K562 (cell line): ENCODE data around the gene TXNRD2. TPM values are rescaled to one million over a fixed set of nuclear protein-coding genes. Genes with fewer than 3 reads are reported as not detected.

Experiments
- ARID3A ChIP-seq: IDR thresholded peaks from 2 replicates; pipeline ENCODE4 v1.6.1; 2012; ENCODE audit warnings: low read depth, low read length, improper control_type of control experiment, borderline replicate concordance
- BACH1 ChIP-seq: fragments of 200-800 bp; sonication (Bioruptor generic); IDR thresholded peaks from 2 replicates; pipeline ENCODE4 v1.6.1; 2016; ENCODE audit warnings: missing genetic modification characterization, missing compliant biosample characterization
- CBFA2T2 ChIP-seq: fragments of 450-650 bp; conservative IDR thresholded peaks from 2 replicates; pipeline ENCODE4 v1.6.1; 2017; ENCODE audit warnings: mild to moderate bottlenecking
- ELF4 ChIP-seq: fragments of 450-650 bp; formaldehyde crosslinking; IDR thresholded peaks from 2 replicates; pipeline ENCODE4 v1.4.0; 2022; ENCODE audit warnings: missing genetic modification characterization
- FOXK1 ChIP-seq: sonication (generic); formaldehyde crosslinking; IDR thresholded peaks from 2 replicates; pipeline ENCODE4 v1.8.0; 2022; ENCODE audit warnings: missing genetic modification reagents, mild to moderate bottlenecking, borderline replicate concordance
- GATA2 ChIP-seq: sonication (generic); formaldehyde crosslinking; IDR thresholded peaks from 2 replicates; pipeline ENCODE4 v1.4.0; 2020; ENCODE audit warnings: mild to moderate bottlenecking, missing genetic modification reagents
- HMG20B ChIP-seq: fragments of 250-450 bp; sonication (Bioruptor Pico); IDR thresholded peaks from 2 replicates; pipeline ENCODE4 v1.5.0; 2021; ENCODE audit warnings: mild to moderate bottlenecking
- NCOA1 ChIP-seq: fragments of 450-650 bp; IDR thresholded peaks from 2 replicates; pipeline ENCODE4 v1.6.1; 2016; ENCODE audit warnings: low read depth
- NFE2L1 ChIP-seq: fragments of 450-650 bp; IDR thresholded peaks from 2 replicates; pipeline ENCODE4 v1.6.1; 2016; ENCODE audit warnings: missing genetic modification characterization, low read depth, mild to moderate bottlenecking, missing compliant biosample characterization, moderate library complexity, borderline replicate concordance
- NKRF ChIP-seq: fragments of 450-650 bp; IDR thresholded peaks from 2 replicates; pipeline ENCODE4 v1.6.1; 2016; ENCODE audit warnings: borderline replicate concordance
- PKNOX1 ChIP-seq: fragments of 450-650 bp; IDR thresholded peaks from 2 replicates; pipeline ENCODE4 v1.6.1; 2016
- PRPF4 ChIP-seq: fragments of 200-400 bp; formaldehyde crosslinking; IDR thresholded peaks from one replicate; pipeline ENCODE4 v1.6.1; 2017; ENCODE audit warnings: low read length, low read depth, mild to moderate bottlenecking; ENCODE audit not compliant: insufficient read depth, poor library complexity, severe bottlenecking
- RAD51 ChIP-seq: fragments of 450-650 bp; IDR thresholded peaks from 2 replicates; pipeline ENCODE4 v1.7.1; 2016; ENCODE audit warnings: low read depth, mild to moderate bottlenecking, borderline replicate concordance
- RBBP5 ChIP-seq: fragments of 200-600 bp; sonication (generic); IDR thresholded peaks from 2 replicates; pipeline ENCODE4 v1.6.1; 2012; ENCODE audit warnings: borderline replicate concordance, mild to moderate bottlenecking, low read length, control low read depth, inconsistent platforms; ENCODE audit not compliant: insufficient read depth, poor library complexity, severe bottlenecking
- SMARCA5 ChIP-seq: fragments of 450-650 bp; IDR thresholded peaks from 2 replicates; pipeline ENCODE4 v1.6.1; 2016
- SRSF9 ChIP-seq: fragments of 200-400 bp; formaldehyde crosslinking; IDR thresholded peaks from 2 replicates; pipeline ENCODE4 v1.6.1; 2017; ENCODE audit warnings: low read depth, low read length, borderline replicate concordance
- SUPT5H ChIP-seq: fragments of 450-650 bp; IDR thresholded peaks from 2 replicates; pipeline ENCODE4 v1.6.1; 2016
- TAL1 ChIP-seq: fragments of 450-650 bp; IDR thresholded peaks from 2 replicates; pipeline ENCODE4 v1.6.1; 2016; ENCODE audit warnings: mild to moderate bottlenecking
- THRB ChIP-seq: fragments of 450-650 bp; formaldehyde crosslinking; conservative IDR thresholded peaks from 2 replicates; pipeline ENCODE4 v1.4.0; 2022; ENCODE audit warnings: mild to moderate bottlenecking, missing genetic modification characterization
- XRCC5 ChIP-seq: fragments of 200-400 bp; formaldehyde crosslinking; IDR thresholded peaks from 2 replicates; pipeline ENCODE4 v1.6.1; 2017; ENCODE audit warnings: low read depth, mild to moderate bottlenecking, low read length
- ZNF174 ChIP-seq: fragments of 250-450 bp; sonication (Bioruptor Pico); IDR thresholded peaks from 2 replicates; pipeline ENCODE4 v1.4.0; 2020; ENCODE audit warnings: mild to moderate bottlenecking
- ZNF280A ChIP-seq: fragments of 450-650 bp; IDR thresholded peaks from 2 replicates; pipeline ENCODE4 v1.6.1; 2018; ENCODE audit warnings: mild to moderate bottlenecking, low read depth; ENCODE audit not compliant: partially characterized antibody
- ZSCAN32 ChIP-seq: fragments of 450-650 bp; formaldehyde crosslinking; IDR thresholded peaks from 2 replicates; pipeline ENCODE4 v1.4.0; 2020; ENCODE audit warnings: mild to moderate bottlenecking, moderate library complexity
- polyA plus RNA-seq, 8 experiments: library from polyadenylated mRNA; depleted of rRNA in 4 of 8; stranded (reverse) in 5 of 8; unstranded in 3 of 8; fragments of >200 nt; fragmentation: Nextera tagmentation in 2 of 8; fragmentation: Illumina TruSeq in 1 of 8; extraction: Ambion mirVana in 2 of 8; extraction: Trizol in 1 of 8; gene quantifications; 2 replicates each; pipeline versions ENCODE4 v1.2.1 to v1.2.3, GENCODE V29; 2011 to 2014; ENCODE audit warnings: inconsistent platforms in 1 of 8, missing spikeins in 1 of 8
- total RNA-seq, 7 experiments: library from RNA; depleted of rRNA in 6 of 7; stranded (reverse); fragments of >200 nt in 6 of 7; fragmentation: Illumina TruSeq in 2 of 7; extraction: Trizol in 2 of 7; gene quantifications; 2 replicates each; pipeline versions ENCODE4 v1.2.1 to v1.2.3, GENCODE V29; 2011 to 2021; ENCODE audit warnings: low replicate concordance in 1 of 7

The TXNRD2 gene
- total and polyA plus RNA-seq, 9 of the 15 experiments (the other 6 are each of a cell fraction or from before 2014, with no cell fraction given), result 3.3 to 80.2 (median 49.4) TPM

GRCh38 chr22:19828035-19828401 is 113.6 kb downstream of the TXNRD2 start (continued):
- 0 out of 2 replicates have a peak, but pooled peaks have one; percentile 2 for TF ChIP-seq ARID3A
- TF ChIP-seq FOXK1 (CRISPR knock-in tag), result no peak
- no peak for TF ChIP-seq GATA2 (CRISPR knock-in tag)
- no peak for TF ChIP-seq PRPF4
- peak; percentile 37; the same call in 1 of the 2 replicates for TF ChIP-seq NKRF
- TF ChIP-seq PKNOX1, result peak; percentile 63
- TF ChIP-seq BACH1 (tag), result no peak
- TF ChIP-seq SRSF9, result no peak
- no peak for TF ChIP-seq HMG20B (CRISPR knock-in tag)
- TF ChIP-seq ZNF280A, result no peak
- TF ChIP-seq ZSCAN32 (CRISPR knock-in tag), result no peak
- no peak for TF ChIP-seq CBFA2T2
- TF ChIP-seq XRCC5, result no peak
- TF ChIP-seq SUPT5H, result no peak
- TF ChIP-seq RBBP5, result no peak
- TF ChIP-seq NFE2L1, result peak; percentile 2; the same call in 1 of the 2 replicates
- TF ChIP-seq TAL1, result peak; percentile 3; the same call in 1 of the 2 replicates
- no peak for TF ChIP-seq ELF4 (CRISPR knock-in tag)
- TF ChIP-seq RAD51, result no peak
- TF ChIP-seq SMARCA5, result peak; percentile 61; the same call in 1 of the 2 replicates
- 0 out of 2 replicates have a peak, but pooled peaks have one; percentile 22 for TF ChIP-seq THRB (CRISPR knock-in tag)
- no peak for TF ChIP-seq ZNF174
- no peak for TF ChIP-seq NCOA1
